GM23248 (cell line): ENCODE results near the gene IQGAP1.

Experiments used
- EZH2 ChIP-seq: fragments of 200-600 bp; sonication (generic); IDR thresholded peaks from 2 replicates; pipeline ENCODE4 v1.6.1; 2018; ENCODE audit warnings: antibody characterized with exemption, mild to moderate bottlenecking; ENCODE audit not compliant: insufficient read depth, poor library complexity, severe bottlenecking
- EZH2phosphoT487 ChIP-seq: fragments of 200-600 bp; sonication (generic); IDR thresholded peaks from 2 replicates; pipeline ENCODE4 v1.6.1; 2018; ENCODE audit warnings: antibody characterized with exemption, moderate library complexity, mild to moderate bottlenecking, low read depth; ENCODE audit not compliant: insufficient read depth

GRCh38 chr15:90349821-90350220 lies 38.2 kb upstream of the IQGAP1 start:
- no peak for TF ChIP-seq EZH2
- no peak for TF ChIP-seq EZH2phosphoT487
